ENCODE results near the gene SVOP. TPM values are rescaled to one million over a fixed set of nuclear protein-coding genes. Genes with fewer than 3 reads are reported as not detected.
A peak's percentile ranks its signal among the peaks of the same experiment; 100 is the strongest.

SVOP gene
- total and polyA plus RNA-seq, 2 of the 4 experiments (the other 2 are of a cell fraction) = not detected

DNA sequence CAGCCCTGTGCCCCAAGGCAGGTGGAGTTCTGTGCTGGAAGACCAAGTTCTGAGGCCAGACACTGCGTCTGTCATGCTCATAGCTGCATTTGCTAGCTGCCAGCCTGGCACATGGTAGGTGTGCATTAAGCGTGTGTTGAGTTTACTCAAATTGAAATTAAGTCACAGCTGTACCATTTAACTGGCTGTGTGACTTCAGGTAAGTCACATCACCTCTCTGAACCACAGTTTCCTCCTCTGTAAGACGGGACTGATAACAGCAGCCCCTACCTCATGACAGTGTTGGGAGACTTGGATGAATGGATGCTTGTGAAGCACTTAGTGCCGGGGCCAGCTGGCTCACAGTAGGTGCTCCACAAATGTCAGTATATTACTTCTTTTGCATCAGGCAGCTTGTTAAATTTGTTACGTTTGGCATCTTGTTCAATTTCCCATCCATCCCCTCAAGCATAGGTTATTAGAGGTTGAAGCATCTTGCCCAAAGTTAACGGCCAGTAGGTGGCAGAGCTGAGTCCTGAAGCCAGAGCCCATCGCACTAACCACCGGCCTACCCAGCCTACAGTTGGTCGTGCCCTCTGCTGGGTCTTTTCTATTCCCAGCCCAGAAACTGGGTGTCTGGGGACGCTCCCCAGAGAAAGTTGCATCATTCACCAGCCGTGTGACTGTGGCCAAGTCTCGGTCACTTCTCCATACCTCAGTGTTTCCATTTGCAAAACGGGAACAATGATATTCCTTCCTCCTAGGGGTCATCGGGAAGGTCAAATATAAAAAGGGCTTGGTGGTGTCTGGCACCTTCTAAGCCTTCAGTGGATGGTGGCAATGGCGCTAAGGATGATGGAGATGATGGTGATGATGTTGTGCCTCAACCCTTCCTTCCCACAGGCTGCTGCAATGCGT, 136.5 kb downstream of the SVOP start:
- Histone ChIP-seq H3K9me1 (ENCODE audit: insufficient read depth, low read length) (no peaks in the 10 kb centered on the region), H3K36me3 (ENCODE audit: control insufficient read depth, insufficient read depth, low read length) (no peaks in the 10 kb centered on the region), H3K4me3 (ENCODE audit: insufficient read depth, low read depth, low read length) (no peak overlapping the region), H3K9me3 (ENCODE audit: control insufficient read depth, insufficient read depth, low read length) (no peaks in the 10 kb centered on the region), H2AFZ (replicated peaks; ENCODE audit: low read length, poor library complexity) (peak overlapping the region; percentile 32), H4K91ac (ENCODE audit: insufficient read depth, low read depth, low read length) (no peak overlapping the region), H3K4me1 (ENCODE audit: control insufficient read depth, insufficient read depth, low read length) (no peaks in the 10 kb centered on the region), H3K23ac (ENCODE audit: low read depth, low read length) (no peak overlapping the region), H2AK9ac (replicated peaks; ENCODE audit: low read depth, low read length, poor library complexity) (peak overlapping the region; percentile 28), H3K79me1 (ENCODE audit: low read depth in 1 of 2, low read length in 2 of 2) (no peaks in the 10 kb centered on the region), H3K4me2 (ENCODE audit: low read depth, low read length) (no peak overlapping the region), H3K4ac (ENCODE audit: low read depth, low read length) (no peak overlapping the region), H4K8ac (ENCODE audit: low read depth in 2 of 2, low read length in 2 of 2) (no peak overlapping the region), H2BK15ac (ENCODE audit: low read depth, low read length) (no peak overlapping the region), H4K20me1 (ENCODE audit: insufficient read depth, low read length) (no peaks in the 10 kb centered on the region), H3K14ac (replicated peaks; ENCODE audit: low read depth, low read length) (no peak overlapping the region), H3K18ac (ENCODE audit: low read depth, low read length) (no peak overlapping the region), H2BK20ac (ENCODE audit: low read depth, low read length) (no peak overlapping the region), H3K27ac (ENCODE audit: insufficient read depth, low read length) (no peak overlapping the region), H3K9ac (ENCODE audit: low read depth, low read length) (no peak overlapping the region), H2BK120ac (ENCODE audit: low read depth, low read length) (no peak overlapping the region), H4K5ac (ENCODE audit: low read depth, low read length) (no peak overlapping the region), H3K56ac (ENCODE audit: extremely low read depth, insufficient read depth, low read length) (no peak overlapping the region), H2BK5ac (ENCODE audit: low read depth, low read length, poor library complexity, severe bottlenecking) (no peak overlapping the region), H3K27me3 (ENCODE audit: control insufficient read depth, insufficient read depth, low read length) (peaks cover 11% of the 10 kb centered on the region), H2AK5ac (ENCODE audit: low read depth, low read length) (no peak overlapping the region)
- DNase-seq (no peak), ATAC-seq (ENCODE audit: low read depth) (peak; percentile 44; the same call in 1 of the 2 replicates)
- dilution Hi-C loops (cut with HindIII; ENCODE audit: low sequenced_read_pairs, unreplicated experiment) = no loop called here
- CTCF ChIA-PET = interaction anchor here (0.7 to 1.0 kb wide), 3 partner anchors 9 to 80 kb away, joined by 3 read pairs; no protein-coding TSS in a partner anchor
- 63% methylated on average over 7 of the region's 16 CpGs; no CpG with 5 or more reads in 1 of the 2 experiments for WGBS, 2 experiments (ENCODE audit: extremely low coverage in 2 of 2, insufficient read length in 1 of 2)
- in situ Hi-C loops (cut with MboI; ENCODE audit: low sequenced_read_pairs) = no loop called here
- BruUV-seq (replicated peaks) = no TSS peak
- POLR2A ChIA-PET (ENCODE audit: unreplicated experiment) = interaction anchor here (0.5 kb wide), 1 partner anchor 270 kb away, joined by 5 read pairs; no protein-coding TSS in a partner anchor
- intact Hi-C loops (cut with micrococcal nuclease) = no loop called here
- TF ChIP-seq POLR2A (IDR thresholded peaks at IDR 0.05; ENCODE audit: low read depth, low read length) (no peak), CEBPB (IDR thresholded peaks at IDR 0.05; ENCODE audit: low read depth, low read length) (no peak), MAFK (IDR thresholded peaks at IDR 0.05; ENCODE audit: low read depth, low read length) (no peak), BHLHE40 (IDR thresholded peaks at IDR 0.05; ENCODE audit: low read depth, low read length) (no peak), NFE2L2 (IDR thresholded peaks at IDR 0.05; ENCODE audit: low read depth, low read length) (no peak), FOS (IDR thresholded peaks at IDR 0.05; ENCODE audit: low read depth, low read length) (no peak), CHD1 (IDR thresholded peaks at IDR 0.05; ENCODE audit: low read depth, low read length) (no peak), RFX5 (IDR thresholded peaks at IDR 0.05; ENCODE audit: low read depth, low read length) (no peak), RAD21 (IDR thresholded peaks at IDR 0.05; ENCODE audit: low read length) (peak; percentile 12; the same call in 1 of the 2 replicates), MXI1 (IDR thresholded peaks at IDR 0.05; ENCODE audit: borderline replicate concordance, low read depth, low read length) (no peak), MAZ (IDR thresholded peaks at IDR 0.05; ENCODE audit: borderline replicate concordance, low read depth, low read length) (no peak)
- TF ChIP-seq, protein P1, sequence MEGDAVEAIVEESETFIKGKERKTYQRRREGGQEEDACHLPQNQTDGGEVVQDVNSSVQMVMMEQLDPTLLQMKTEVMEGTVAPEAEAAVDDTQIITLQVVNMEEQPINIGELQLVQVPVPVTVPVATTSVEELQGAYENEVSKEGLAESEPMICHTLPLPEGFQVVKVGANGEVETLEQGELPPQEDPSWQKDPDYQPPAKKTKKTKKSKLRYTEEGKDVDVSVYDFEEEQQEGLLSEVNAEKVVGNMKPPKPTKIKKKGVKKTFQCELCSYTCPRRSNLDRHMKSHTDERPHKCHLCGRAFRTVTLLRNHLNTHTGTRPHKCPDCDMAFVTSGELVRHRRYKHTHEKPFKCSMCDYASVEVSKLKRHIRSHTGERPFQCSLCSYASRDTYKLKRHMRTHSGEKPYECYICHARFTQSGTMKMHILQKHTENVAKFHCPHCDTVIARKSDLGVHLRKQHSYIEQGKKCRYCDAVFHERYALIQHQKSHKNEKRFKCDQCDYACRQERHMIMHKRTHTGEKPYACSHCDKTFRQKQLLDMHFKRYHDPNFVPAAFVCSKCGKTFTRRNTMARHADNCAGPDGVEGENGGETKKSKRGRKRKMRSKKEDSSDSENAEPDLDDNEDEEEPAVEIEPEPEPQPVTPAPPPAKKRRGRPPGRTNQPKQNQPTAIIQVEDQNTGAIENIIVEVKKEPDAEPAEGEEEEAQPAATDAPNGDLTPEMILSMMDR (conservative IDR thresholded peaks at IDR 0.05; ENCODE audit: low read depth, low read length) = peak; percentile 36; the same call in 1 of the 2 replicates
- TF ChIP-seq, protein P2, sequence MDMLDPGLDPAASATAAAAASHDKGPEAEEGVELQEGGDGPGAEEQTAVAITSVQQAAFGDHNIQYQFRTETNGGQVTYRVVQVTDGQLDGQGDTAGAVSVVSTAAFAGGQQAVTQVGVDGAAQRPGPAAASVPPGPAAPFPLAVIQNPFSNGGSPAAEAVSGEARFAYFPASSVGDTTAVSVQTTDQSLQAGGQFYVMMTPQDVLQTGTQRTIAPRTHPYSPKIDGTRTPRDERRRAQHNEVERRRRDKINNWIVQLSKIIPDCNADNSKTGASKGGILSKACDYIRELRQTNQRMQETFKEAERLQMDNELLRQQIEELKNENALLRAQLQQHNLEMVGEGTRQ (IDR thresholded peaks at IDR 0.05; ENCODE audit: low read depth, low read length) = no peak
- TF ChIP-seq, protein P3, sequence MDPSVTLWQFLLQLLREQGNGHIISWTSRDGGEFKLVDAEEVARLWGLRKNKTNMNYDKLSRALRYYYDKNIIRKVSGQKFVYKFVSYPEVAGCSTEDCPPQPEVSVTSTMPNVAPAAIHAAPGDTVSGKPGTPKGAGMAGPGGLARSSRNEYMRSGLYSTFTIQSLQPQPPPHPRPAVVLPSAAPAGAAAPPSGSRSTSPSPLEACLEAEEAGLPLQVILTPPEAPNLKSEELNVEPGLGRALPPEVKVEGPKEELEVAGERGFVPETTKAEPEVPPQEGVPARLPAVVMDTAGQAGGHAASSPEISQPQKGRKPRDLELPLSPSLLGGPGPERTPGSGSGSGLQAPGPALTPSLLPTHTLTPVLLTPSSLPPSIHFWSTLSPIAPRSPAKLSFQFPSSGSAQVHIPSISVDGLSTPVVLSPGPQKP (IDR thresholded peaks at IDR 0.05; ENCODE audit: borderline replicate concordance, low read depth, low read length) = no peak
